Stimulated activated CD8-positive, alpha-beta memory T cell treated with anti-CD3 and anti-CD28 coated beads, Interleukin-4, amount 100 ng/mL, for 1 hour (primary cell): ENCODE data around the gene ARHGAP8.
"Not testable (repeated sequence)": the region's sequence is repeated elsewhere in the genome, so short reads cannot be mapped to it uniquely, and the experiment has no call there.

Experiments used
- DNase-seq, 2 donors: peaks; one replicate each; pipeline ENCODE4 v3.0.0-alpha.2; 2020; ENCODE audit warnings: low read depth in 2 of 2, low spot score in 1 of 2

ARHGAP8 gene

DNA sequence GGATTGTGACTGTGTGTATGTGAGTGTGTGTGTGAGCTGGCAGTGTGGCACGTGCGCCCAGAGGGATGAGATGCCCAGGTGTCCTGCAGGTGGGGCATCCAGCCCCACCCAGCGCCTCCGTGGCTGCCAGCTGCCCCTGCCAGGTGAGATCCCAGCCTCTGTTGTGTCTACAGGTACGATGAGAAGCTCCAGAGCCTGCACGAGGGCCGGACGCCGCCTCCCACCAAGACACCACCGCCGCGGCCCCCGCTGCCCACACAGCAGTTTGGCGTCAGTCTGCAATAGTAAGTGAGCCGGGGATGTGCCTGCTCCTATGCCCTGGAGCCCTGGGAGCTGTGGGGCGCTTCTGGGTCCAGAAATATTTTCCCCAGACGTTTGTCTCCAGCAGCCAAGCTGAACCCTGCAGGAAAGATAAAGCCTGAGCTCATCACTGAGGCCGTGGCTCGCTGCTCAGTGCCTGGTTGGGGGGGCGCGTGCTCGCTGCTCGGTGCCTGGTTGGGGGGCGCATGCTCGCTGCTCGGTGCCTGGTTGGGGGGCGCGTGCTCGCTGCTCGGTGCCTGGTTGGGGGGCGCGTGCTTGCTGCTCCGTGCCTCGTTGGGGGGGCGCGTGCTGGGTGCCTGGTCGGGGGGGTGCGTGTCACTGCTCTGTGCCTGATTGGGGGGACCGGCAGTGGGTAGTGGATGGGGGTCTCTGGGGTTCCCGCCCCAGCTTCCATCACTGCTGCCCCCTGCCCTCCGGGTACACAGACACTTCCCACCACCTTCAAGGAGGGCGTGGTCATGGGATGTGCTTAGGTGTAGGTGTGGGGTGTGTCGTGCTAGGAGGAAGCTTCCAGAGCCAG lies 73.2 kb downstream of the ARHGAP8 start:
- no peak for DNase-seq

DNA sequence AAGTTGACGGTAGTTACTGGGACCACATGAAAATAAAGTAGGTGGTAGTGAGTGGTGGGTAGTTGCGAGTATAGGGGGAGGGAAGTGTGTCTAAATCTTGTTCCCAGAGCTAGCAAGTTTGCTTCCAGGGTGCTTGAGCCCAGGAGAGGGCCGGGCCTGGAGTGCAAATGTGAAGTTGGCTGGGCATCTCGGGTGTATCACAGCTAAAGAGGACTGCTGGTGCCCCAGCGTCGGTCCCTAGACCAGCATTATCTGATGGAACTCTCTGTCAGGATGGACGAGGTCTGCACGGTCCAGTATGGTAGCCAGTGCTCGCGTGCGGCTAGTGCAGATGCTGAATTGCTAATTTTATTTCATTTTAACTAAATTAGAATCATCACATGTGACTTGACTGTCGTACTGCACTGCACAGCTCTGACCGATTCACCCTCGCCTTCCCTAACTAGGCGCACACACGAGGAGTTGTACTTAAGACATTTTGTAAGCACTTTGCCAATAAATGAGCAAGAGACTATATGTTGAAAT lies 75.4 kb downstream of the ARHGAP8 start:
- no peak for DNase-seq

DNA sequence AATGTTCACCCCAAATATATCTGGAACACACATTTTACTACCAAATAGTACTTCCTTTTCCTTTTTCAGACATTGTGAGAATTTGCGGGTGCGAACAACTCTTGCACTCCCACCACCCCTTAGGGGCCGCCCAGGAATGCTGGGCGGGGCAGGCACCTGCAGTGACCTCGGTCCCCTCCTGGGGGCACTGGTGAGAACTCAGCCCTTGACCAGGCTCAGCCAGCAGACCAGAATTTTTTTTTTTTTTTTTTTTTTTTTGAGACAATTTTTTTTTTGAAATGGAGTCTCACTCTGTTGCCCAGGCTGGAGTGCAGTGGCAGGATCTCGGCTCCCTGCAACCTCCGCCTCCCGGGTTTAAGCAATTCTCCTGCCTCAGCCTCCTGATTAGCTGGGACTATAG lies 75.8 kb downstream of the ARHGAP8 start:
- no peak for DNase-seq

DNA sequence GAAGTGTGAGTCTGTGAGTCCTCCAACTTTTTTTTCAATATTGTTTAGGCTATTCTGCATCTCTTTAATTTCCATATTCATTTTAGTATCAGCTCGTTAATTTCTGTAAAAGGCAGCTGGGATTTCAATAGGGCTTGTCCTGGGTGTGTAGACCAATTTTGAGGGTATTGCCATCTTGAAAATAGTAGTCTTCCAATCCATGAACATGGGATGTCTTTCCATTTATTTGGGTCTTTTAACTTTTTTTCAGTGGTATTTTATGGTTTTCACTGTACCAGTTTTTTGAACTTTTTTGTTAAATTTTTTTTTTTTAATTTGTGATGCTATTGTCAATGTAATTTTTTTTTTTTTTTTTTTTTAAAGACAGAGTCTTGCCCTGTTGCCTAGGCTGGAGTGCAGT lies 79.5 kb downstream of the ARHGAP8 start:
- no peak for DNase-seq

DNA sequence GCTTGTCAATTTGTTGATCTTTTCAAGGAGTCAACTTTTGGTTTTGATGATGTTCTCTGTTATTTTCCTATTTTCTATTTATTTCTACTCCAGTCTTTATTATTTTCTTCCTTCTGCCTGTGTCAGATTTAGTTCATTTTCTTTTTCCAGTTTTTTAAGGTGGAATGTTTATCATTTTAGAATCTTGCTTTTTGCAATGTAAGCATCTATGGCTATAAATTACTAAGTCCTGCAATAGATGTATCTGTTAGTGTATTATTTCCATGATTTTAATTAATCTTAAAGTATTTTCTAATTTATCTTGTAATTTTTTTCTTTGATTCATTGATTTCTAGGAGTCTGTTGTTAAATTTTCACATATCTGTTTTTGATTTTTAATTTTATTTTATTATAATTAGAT lies 81.7 kb downstream of the ARHGAP8 start:
- no peak for DNase-seq

DNA sequence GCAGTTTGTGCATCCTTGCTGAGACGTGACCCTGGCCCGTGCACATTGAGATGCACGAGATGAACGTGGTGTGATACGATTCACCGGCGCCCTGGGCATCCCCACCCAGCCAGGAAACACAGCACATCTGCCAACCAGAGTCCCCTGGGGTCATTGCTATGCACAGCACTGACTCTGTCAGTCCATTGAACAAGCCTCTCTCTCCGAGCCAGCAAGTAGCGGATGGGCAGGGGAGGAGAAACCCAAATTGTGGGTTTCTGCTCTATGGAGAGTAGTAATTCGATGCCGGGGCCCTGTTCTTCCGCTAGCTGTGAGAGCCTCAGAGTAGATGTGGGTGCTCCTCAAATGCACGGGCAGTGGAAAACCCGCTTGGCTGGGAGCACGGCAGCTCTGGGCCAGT lies 85.1 kb downstream of the ARHGAP8 start:
- DNase-seq, result no peak

DNA sequence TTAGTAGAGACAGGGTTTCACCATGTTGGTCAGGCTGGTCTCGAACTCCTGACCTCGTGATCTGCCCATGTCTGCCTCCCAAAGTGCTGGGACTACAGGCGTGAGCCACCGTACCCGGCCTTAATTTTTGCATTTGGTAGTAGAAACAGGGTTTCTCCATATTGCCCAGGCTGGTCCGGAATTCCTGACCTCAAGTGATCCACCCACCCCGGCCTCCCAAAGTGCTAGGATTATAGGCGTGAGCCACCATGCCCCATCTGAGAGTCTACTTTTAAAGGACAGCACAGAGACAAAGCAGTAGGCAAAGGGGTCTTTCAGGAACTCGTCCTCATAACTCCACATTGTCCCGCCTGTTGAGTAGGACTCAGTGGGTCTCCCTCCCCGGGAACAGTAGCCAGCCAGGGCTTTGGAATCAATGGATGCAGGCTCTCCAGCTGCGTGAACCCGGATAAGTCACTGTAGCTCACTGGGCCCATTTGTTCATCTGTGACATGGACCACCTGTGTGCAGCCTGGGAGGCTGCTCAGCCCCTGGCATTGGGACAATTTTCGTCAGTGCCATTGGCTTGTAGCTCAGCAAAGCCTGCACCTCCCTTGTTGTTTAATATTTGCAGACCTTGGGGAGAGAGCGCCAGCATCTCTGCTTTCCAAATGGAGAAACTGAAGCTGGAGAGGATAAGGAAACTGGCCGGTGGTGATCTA lies 86.1 kb downstream of the ARHGAP8 start:
- no peak for DNase-seq

DNA sequence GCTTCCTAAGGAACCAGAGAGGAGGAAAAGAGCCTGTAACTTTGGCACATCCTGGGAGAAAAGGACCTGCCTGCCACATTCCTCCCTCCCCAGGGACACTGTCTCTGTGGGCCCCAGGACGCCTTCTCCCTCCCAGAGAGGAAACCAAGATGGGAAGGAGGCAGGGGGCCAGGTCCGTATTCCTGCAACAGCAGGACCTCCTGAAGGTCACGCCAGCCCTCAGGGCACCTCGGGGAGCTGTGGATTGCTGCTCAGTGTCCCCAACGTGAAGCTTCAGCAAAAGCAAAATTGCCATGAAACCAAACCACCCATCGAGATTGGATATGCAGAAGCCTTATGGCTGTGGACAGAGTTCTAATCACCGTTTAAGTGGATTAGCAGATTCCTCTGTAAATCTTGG lies 86.7 kb downstream of the ARHGAP8 start:
- DNase-seq, result no peak

DNA sequence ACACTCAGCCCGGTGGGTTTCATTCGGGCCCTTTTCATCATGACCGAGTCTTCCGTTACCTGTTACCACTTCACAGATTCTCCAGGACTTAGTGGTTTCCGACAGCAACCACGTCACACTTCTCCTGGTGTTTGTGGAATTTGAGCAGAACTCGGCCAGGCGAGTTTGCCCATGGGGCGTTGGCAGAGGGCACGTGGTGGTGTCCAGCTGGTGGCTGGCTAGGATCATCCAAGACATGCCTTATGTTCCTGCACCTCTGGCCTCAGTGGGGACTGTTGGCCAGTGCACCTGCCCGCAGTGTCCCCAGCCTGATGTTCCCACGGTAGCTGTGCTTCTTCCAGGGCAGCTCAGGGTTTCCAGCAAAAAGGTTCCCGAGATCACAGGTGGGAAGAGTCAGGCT lies 87.3 kb downstream of the ARHGAP8 start:
- no peak for DNase-seq

DNA sequence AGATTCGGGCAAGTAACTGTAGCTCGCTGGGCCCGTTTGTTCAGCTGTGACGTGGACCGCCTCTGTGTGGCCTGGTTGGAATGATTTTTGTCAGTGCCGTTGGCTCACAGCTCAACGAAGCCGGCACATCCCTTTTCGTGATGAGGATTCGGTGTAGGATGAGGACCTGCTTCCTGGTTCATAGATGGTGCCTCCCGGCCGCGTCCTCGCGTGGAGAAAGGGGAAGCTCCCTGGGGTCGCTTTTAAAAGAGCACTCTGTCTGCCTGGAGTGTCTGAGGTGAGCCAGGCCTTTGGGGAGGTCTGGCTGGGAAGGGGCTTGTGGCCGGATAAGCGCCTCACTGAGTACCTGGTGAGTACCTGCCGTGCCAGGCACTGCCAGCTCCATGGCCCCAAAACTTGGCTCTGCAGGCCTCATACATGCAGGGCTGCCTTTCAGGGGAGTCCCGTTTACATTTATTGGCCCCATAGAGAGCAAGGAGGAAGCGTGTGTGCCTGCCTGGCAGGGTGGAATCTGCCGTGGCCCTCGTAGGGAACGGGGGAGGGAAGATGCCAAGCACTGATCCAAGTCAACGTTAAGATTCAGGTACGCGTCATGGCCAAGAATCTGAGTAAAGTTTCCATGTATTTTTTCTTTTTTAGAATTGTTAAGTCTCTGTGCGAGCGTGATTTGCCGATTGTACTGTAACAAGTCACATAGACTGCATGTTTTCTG lies 88.4 kb downstream of the ARHGAP8 start:
- no peak for DNase-seq

DNA sequence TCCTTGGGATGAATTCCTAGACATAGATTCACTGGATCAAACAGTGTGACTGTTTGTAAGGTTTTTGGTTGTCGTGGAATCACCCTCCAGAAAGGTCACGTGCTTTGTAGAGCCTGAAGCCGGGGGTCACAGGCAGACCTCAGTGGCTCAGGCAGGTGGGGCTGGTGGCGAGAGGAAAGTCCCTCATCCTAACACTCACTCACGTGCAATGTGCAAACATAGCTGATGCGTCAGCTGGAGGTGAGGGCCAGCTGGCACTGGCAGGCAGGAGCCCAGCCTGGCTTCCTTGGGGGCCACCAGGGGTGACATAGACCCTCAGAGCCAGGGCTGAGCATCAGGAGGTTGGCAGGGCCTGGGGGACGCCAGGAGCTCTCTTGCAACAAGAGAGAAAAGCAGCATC lies 90.0 kb downstream of the ARHGAP8 start:
- no peak for DNase-seq

DNA sequence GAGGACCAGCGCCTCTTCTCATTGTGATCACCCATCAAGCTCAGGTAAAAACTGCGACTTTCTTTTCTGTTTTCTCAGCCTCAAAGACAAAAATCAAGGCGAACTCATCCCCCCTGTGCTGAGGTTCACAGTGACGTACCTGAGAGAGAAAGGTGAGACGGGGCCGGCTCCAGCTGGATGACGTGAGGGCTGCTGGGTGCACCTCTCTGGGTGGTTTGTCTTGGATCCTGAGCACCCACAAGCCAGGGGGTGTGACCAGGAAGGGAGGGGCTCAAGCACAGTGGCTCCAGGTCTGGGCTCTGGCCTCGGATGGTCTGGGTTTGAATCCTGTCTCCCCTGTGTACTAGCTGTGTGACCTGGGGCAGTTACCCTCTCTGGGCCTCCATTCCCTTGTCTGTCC lies 92.8 kb downstream of the ARHGAP8 start:
- DNase-seq, result no peak

DNA sequence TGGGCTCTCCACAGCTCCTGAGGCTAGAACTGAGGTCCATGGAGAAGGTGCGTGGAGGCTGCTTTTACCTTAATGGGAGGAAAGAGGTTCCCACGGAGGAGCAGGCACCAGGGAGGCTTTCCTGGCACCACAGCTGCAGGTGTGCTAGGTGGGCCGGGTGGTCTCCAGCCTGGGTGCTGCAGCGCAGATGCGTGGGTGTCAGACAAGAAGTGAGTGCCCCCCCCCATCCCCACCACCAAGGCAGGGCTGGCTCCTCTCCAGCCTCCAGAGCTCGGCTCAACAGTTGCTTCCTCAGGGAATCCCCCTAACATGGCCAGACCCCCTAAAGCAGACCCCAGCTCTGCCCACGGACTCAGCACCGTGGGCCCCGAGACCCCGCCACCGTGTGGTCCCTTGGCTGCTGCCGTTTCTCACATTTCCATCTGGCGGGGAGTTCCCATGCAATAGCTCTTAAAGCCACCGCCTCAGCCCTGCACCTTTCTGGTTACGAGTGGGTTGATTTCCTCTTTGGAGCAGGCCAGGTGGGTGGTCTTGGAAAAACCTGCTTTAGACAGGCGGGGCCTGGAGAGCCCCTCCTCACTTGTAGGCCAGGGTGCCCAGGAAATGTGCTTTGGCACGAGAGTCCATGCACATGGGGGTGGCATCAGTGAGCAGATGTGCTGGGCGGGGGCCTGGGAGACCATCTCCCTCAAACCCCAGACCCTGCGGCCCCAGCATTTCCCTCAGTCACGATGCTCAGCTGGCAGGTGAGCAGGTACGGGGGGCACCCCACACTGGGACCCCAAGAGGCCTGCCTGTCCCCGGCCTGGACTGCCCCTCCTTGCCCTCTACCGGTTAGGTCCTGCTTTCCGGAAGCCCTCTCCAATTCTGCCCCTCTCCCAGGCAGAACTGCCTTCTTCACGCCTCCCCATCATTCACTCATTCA lies 93.7 kb downstream of the ARHGAP8 start:
- no peak for DNase-seq

DNA sequence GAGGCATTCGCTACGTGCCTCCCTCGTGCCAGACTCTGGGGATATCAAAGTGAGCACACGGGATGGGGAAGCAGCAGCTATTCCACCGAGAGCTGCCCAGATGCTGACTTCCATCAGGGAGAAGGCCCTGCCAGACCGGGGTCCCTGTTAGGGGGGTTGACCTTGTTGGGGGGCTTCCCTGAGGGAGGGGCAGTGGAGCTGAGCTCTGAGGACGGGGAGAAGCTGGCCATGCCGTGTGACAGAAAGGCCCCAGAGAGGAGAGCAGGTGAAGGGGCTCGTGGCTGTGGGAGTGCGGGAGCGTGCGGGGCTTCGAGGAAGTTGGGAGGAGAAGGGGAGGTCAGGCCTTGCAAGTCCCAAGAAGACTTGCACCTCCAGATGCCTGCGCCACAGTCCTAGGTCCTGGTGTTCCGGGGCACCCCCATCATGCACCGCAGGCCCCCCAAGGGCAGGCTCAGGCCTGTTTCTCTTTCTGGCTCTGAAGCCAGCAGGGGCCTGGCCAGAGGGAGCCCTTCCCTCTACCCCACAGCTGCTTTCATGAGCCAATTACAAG lies 94.4 kb downstream of the ARHGAP8 start:
- no peak for DNase-seq

DNA sequence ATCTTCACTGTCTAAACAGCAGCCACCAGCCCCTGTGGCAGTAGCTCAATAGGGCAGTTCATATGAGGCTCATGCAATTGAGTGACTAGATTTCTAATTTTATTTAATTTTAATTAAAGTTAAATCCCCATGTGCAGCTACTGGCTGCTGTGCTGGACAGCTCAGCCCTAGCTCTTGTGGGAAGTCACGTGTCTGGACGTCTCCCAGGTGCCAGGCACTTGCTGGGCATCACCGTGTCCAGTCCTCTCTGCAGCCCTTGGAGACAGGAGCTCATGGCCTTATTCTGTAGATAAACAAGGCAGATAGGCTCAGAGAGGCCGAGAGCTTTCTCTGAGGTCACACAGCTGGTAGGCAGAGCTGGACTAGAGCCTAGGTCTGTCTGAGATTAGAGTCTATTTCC lies 95.0 kb downstream of the ARHGAP8 start:
- DNase-seq, result no peak

DNA sequence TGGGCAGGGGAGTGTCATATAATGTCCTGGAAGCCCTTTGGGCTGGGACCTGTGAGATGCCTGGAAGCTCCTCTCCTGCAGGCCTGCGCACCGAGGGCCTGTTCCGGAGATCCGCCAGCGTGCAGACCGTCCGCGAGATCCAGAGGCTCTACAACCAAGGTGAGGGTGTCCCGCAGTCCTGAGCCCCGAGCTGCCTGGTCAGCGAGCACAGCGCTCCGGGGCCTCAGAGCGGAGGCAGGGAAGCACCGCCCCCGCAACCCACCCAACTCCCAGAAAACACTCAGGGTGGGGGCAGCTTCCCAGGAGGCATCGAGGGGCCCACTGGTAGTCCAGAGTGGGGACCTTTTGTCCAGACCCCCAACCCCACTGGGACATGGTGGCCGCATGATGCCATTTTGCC lies 95.5 kb downstream of the ARHGAP8 start:
- DNase-seq, result no peak

DNA sequence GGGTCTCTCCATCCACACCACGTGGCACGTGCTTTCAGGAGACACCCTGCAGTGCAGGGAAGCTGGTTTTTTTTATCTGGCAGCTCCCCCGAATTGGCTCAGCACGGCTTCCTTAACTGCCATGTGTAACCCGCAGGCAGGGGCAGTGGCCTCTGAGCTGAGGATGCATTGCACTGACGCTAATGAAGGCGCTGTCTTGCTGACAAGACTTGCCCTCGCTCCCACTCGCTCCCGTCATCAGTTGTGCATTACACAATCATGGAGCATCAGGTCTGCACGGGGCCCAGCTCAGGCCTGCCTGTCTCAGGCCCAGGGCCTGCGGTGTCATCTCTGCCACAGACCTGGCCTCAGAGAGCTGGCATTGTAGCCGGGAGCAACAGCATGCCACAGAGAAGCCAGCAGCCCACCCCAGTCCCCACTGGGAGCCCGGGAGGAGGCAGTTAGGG lies 95.9 kb downstream of the ARHGAP8 start:
- no peak for DNase-seq

DNA sequence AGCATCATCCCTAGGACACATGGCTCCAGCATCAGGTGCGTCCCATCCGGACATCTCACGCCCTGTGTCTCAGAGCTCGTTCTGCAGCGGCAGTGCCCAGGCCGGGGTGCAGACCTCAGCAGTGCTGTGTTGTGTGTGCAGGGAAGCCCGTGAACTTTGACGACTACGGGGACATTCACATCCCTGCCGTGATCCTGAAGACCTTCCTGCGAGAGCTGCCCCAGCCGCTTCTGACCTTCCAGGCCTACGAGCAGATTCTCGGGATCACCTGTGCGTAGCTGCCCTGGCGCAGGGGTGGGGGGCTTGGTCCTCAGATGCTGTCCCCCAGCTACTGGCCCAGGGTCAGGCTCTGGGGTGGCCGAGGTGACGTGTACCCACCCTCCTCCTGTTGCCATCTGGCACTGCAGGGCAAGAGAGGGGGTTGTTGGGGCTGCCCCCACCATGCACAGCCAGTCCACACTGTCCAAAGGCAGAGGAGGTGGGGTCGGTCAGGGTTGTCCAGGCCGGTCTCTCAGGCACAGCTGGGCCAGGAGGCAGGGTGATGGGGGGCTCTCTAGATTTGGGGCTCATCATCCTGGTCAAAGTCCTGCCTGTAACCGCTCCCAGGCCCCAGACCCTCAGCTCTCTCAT lies 96.5 kb downstream of the ARHGAP8 start:
- DNase-seq, result no peak

DNA sequence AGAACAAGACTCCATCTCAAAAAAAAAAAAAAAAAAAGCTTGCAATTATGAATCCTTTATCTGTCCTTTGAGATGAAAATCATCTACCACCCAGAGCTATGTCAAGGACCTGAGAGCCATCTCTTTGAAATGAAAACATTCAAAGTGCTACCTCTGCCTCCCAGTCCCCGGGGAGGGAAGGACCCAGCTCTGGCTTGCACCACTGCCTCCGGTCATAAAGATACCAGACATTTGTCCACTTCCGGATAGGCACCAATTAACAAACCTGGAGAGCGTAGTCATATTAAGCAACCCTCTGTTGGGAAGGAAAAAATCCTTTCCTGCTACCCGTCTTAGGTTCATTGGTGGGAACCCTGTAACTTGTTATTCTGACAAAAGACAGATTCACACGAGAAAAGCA lies 98.6 kb downstream of the ARHGAP8 start:
- DNase-seq, result no peak

DNA sequence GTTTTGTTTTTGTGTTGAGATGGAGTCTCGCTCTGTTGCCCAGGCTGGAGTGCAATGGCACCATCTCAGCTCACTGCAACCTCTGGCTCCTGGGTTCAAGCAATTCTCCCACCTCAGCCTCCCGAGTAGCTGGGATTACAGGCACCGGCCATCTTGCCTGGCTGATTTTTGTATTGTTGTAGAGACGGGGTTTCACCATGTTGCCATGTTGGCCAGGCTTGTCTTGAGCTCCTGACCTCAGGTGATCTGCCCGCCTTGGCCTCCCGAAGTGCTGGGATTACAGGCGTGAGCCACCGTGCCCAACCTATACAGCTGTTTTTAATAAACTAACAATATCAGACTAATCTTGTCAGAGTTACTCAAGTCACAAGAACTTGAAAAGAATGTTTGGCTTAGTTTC lies 102.3 kb downstream of the ARHGAP8 start:
- not testable (repeated sequence) for DNase-seq
